ENCODE results near the gene PHF11. TPM values are rescaled to one million over a fixed set of nuclear protein-coding genes. Genes with fewer than 3 reads are reported as not detected.
A peak's percentile ranks its signal among the peaks of the same experiment; 100 is the strongest.

Gene PHF11
- total RNA-seq (2014; rRNA removed; shearing (Covaris generic)) (29.9 and 32.8 TPM in 2 replicates), total RNA-seq (2022) (56.1 and 59.8 TPM in 2 replicates), Bru-seq, nascent RNA (percentile 79 among the genes with signal in this experiment), BruChase-seq, experiment 1, labeled RNA remaining after a 6-hour chase (percentile 81 among the genes with signal in this experiment), BruChase-seq, experiment 2, labeled RNA remaining after a 2-hour chase (percentile 87 among the genes with signal in this experiment)
- long read RNA-seq, transcript PHF11-203 (9 exons, 903 nt) = major isoform, 6 of 23 reads
- long read RNA-seq, partial matches to known transcripts = 2 of 23 reads
- long read RNA-seq, other reads (novel, unspliced or antisense) = 11 of 23 reads

- no peaks in the 10 kb centered on the region for H3K9me2 ChIP-seq (ENCODE audit: insufficient read depth, low read length)
- H3K4me2 ChIP-seq (ENCODE audit: low read length) = peak within 1 kb of the TSS; percentile 89
- TF ChIP-seq EZH2phosphoT487 (IDR thresholded peaks at IDR 0.05; ENCODE audit: borderline replicate concordance, low read depth, low read length) (no peak), CTCF (conservative IDR thresholded peaks at IDR 0.05; ENCODE audit: low read length) (peak; percentile 36; the same call in 1 of the 2 replicates)
- peak within 1 kb of the TSS; percentile 84 for H2AFZ ChIP-seq (ENCODE audit: low read length)
- BruUV-seq (replicated peaks) = no TSS peak
- H3K4me1 ChIP-seq (ENCODE audit: insufficient read depth, low read length, poor library complexity, severe bottlenecking) = peaks cover 44% of the 10 kb centered on the region
- POLR2A ChIA-PET = interaction anchor here (0.5 to 2.8 kb wide), 16 partner anchors 10 to 248 kb away, joined by 3 to 28 read pairs (median 4); partner anchors contain the start of genes CAB39L and SETDB2
- H3K36me3 ChIP-seq (ENCODE audit: insufficient read depth, low read length) = peaks cover 40% of the 10 kb centered on the region
- H3K27ac ChIP-seq (ENCODE audit: low read depth, low read length, poor library complexity, severe bottlenecking) = peak within 1 kb of the TSS; percentile 91
- no peaks in the 10 kb centered on the region for H3K9me3 ChIP-seq (ENCODE audit: low read length)
- H3K4me3 ChIP-seq (ENCODE audit: low read depth, low read length, poor library complexity, severe bottlenecking) = peak within 1 kb of the TSS; percentile 76
- peak; percentile 94 for DNase-seq (ENCODE audit: low spot score)
- no peaks in the 10 kb centered on the region; the same call in 1 of the 2 replicates for H3K79me2 ChIP-seq (ENCODE audit: insufficient read depth, low read depth, low read length)
- intact Hi-C loops (cut with micrococcal nuclease; ENCODE audit: unreplicated experiment) = loop anchor here (1.0 to 5.0 kb wide), 3 partner anchors 91 to 195 kb away; partner anchors contain the start of gene RCBTB1
- no peaks in the 10 kb centered on the region for H4K20me1 ChIP-seq (ENCODE audit: insufficient read depth, low read length)
- CTCF ChIA-PET (ENCODE audit: unreplicated experiment) = interaction anchor here (0.6 to 1.4 kb wide), 2 partner anchors 53 to 77 kb away, joined by 3 read pairs; partner anchors contain the start of gene CAB39L
Observed at GRCh38 chr13:49495783-49496762, at the start of gene PHF11. Gene PHF11 (plus strand): TSS chr13:49495953. CDS start chr13:49496002, 49 bp downstream.

GRCh38 chr13:49446473-49446872, 49.3 kb upstream of the PHF11 start:
- peaks cover 72% of the 10 kb centered on the region for H3K79me2 ChIP-seq (ENCODE audit: insufficient read depth, low read depth, low read length)
- peak overlapping the region; percentile 13; the same call in 1 of the 2 replicates for H2AFZ ChIP-seq (ENCODE audit: low read length)
- peak overlapping the region; percentile 86 for H3K4me2 ChIP-seq (ENCODE audit: low read length)
- no peak for DNase-seq (ENCODE audit: low spot score)
- intact Hi-C loops (cut with micrococcal nuclease; ENCODE audit: unreplicated experiment) = no loop called here
- H4K20me1 ChIP-seq (ENCODE audit: insufficient read depth, low read length) = no peaks in the 10 kb centered on the region
- BruUV-seq (replicated peaks) = no TSS peak
- CTCF ChIA-PET (ENCODE audit: unreplicated experiment) = interaction anchor here (0.6 to 1.0 kb wide), 4 partner anchors 21 to 122 kb away, joined by 3 to 4 read pairs (median 3); no protein-coding TSS in a partner anchor
- peaks cover 46% of the 10 kb centered on the region for H3K4me1 ChIP-seq (ENCODE audit: insufficient read depth, low read length, poor library complexity, severe bottlenecking)
- no peaks in the 10 kb centered on the region for H3K9me2 ChIP-seq (ENCODE audit: insufficient read depth, low read length)
- POLR2A ChIA-PET = interaction anchor here (0.5 to 9.3 kb wide), 20 partner anchors 9 to 490 kb away, joined by 3 to 139 read pairs (median 4); partner anchors contain the start of genes ARL11, PHF11 and SPRYD7
- H3K9me3 ChIP-seq (ENCODE audit: low read length) = peaks cover 9% of the 10 kb centered on the region; the same call in 1 of the 2 replicates
- H3K27ac ChIP-seq (ENCODE audit: low read depth, low read length, poor library complexity, severe bottlenecking) = peak overlapping the region; percentile 90
- H3K4me3 ChIP-seq (ENCODE audit: low read depth, low read length, poor library complexity, severe bottlenecking) = peak overlapping the region; percentile 82
- peaks cover 26% of the 10 kb centered on the region for H3K36me3 ChIP-seq (ENCODE audit: insufficient read depth, low read length)
- no peak for TF ChIP-seq EZH2phosphoT487 (IDR thresholded peaks at IDR 0.05; ENCODE audit: borderline replicate concordance, low read depth, low read length)
- no peak for TF ChIP-seq CTCF (conservative IDR thresholded peaks at IDR 0.05; ENCODE audit: low read length)

Data from OCI-LY7 (cell line).